Adrenal gland (tissue), 12 donors: ENCODE results near the gene BTBD16. TPM values are rescaled to one million over a fixed set of nuclear protein-coding genes. Genes with fewer than 3 reads are reported as not detected.

Experiments used
- DNase-seq, 7 donors: peaks; one replicate each; pipeline ENCODE4 v3.0.0-alpha.2; 2019 to 2020
- H3K27ac ChIP-seq, 5 donors: fragments of 200-600 bp; sonication (generic) in 4 of 5; 1 replicate in 3 of 5; 2 replicates in 2 of 5; pipeline versions ENCODE4 v1.5.1 to v1.8.0; 2016 to 2020; ENCODE audit warnings: mild to moderate bottlenecking in 1 of 5
- H3K27me3 ChIP-seq: fragments of 200-600 bp; 2 replicates; pipeline ENCODE4 v1.8.0; 2021
- H3K36me3 ChIP-seq, 2 donors: fragments of 200-600 bp; replicated peaks in 1 of 2; 1 replicate in 1 of 2; 2 replicates in 1 of 2; pipeline versions ENCODE4 v1.5.1 to v1.8.0; 2018 to 2022
- H3K4me1 ChIP-seq, 2 donors: fragments of 200-600 bp; replicated peaks in 1 of 2; 1 replicate in 1 of 2; 2 replicates in 1 of 2; pipeline versions ENCODE4 v1.5.1 to v1.8.0; 2018 to 2021
- H3K4me3 ChIP-seq, 4 donors: fragments of 200-600 bp; sonication (generic) in 3 of 4; one replicate each; pipeline ENCODE4 v1.5.1; 2016 to 2018
- H3K9me3 ChIP-seq, 3 donors: fragments of 200-600 bp; sonication (generic) in 1 of 3; replicated peaks in 1 of 3; 1 replicate in 2 of 3; 2 replicates in 1 of 3; pipeline versions ENCODE4 v1.5.1 to v1.8.0; 2016 to 2021
- POLR2A ChIP-seq, 2 donors: fragments of 450-650 bp; IDR thresholded peaks; one replicate each; pipeline ENCODE4 v1.6.1; 2017; ENCODE audit warnings: antibody characterized with exemption in 2 of 2, mild to moderate bottlenecking in 2 of 2, moderate library complexity in 1 of 2
- WGBS, 4 donors: extraction: QIAGEN DNeasy Blood & Tissue Kit in 2 of 4; methylation state at CpG; one replicate each; pipeline versions ENCODE4 v1.1.5 to v1.1.7; 2013 to 2017; 5-methylcytosine and 5-hydroxymethylcytosine counted together
- intact Hi-C, 2 donors: fragments of 100-400 bp; cut with DNase I; formaldehyde crosslinking; loops; one replicate each; pipeline versions ENCODE4 v1.14.1 to v1.15.0; 2022 to 2023
- polyA plus RNA-seq, 3 donors: library from polyadenylated mRNA; stranded (reverse); fragments of 200-250 nt in 2 of 3; fragments of 350-450 nt in 1 of 3; fragmentation: Illumina TruSeq in 1 of 3; extraction: RNeasy Lipid Tissue Mini Kit (QIAGEN cat#74804) in 1 of 3; gene quantifications; one replicate each; pipeline ENCODE4 v1.2.3, GENCODE V29; 2013 to 2014
- total RNA-seq, 9 donors: library from RNA; depleted of rRNA in 4 of 9; stranded (reverse); fragments of >200 nt in 4 of 9; fragments of 120-200 nt in 1 of 9; fragmentation: NEBNext Ultra II Directional in 1 of 9; extraction: Animal tissue kit (Norgen Biotek cat#: 25700) in 1 of 9; gene quantifications; one replicate each; pipeline versions ENCODE4 v1.1.0 to v1.2.4, GENCODE V29; 2013 to 2023
- TF ChIP-seq, protein P1 (sequence below), 6 experiments: fragments of 450-650 bp in 4 of 6; fragments of 200-600 bp in 2 of 6; sonication (generic) in 1 of 6; IDR thresholded peaks; 1 replicate in 5 of 6; 2 replicates in 1 of 6; pipeline versions ENCODE4 v1.5.1 to v1.8.0; 2016 to 2021; ENCODE audit warnings: antibody characterized with exemption in 6 of 6, mild to moderate bottlenecking in 2 of 6, moderate library complexity in 1 of 6
- donor health status: healthy with polysubstance abuse.
- donor health status: Bipolar disorder and iron deficiency.
- donor health status: DM: yes; HTN: yes; CAD: no.
- donor health status: DM: no; HTN: no; CAD: no.
- donor health status: DM: no; HTN: no; CAD: no.
- donor health status: DM: yes; HTN: yes; CAD: no.

The BTBD16 gene
- total and polyA plus RNA-seq, 12 donors, result 0.11 to 0.48 (median 0.24) TPM; not detected in 5

GRCh38 chr10:122321960-122322359 lies 50.9 kb downstream of the BTBD16 start:
- TF ChIP-seq POLR2A (IDR thresholded peaks at IDR 0.05), result no peak
- TF ChIP-seq, protein P1, sequence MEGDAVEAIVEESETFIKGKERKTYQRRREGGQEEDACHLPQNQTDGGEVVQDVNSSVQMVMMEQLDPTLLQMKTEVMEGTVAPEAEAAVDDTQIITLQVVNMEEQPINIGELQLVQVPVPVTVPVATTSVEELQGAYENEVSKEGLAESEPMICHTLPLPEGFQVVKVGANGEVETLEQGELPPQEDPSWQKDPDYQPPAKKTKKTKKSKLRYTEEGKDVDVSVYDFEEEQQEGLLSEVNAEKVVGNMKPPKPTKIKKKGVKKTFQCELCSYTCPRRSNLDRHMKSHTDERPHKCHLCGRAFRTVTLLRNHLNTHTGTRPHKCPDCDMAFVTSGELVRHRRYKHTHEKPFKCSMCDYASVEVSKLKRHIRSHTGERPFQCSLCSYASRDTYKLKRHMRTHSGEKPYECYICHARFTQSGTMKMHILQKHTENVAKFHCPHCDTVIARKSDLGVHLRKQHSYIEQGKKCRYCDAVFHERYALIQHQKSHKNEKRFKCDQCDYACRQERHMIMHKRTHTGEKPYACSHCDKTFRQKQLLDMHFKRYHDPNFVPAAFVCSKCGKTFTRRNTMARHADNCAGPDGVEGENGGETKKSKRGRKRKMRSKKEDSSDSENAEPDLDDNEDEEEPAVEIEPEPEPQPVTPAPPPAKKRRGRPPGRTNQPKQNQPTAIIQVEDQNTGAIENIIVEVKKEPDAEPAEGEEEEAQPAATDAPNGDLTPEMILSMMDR (IDR thresholded peaks at IDR 0.05), result no peak
- intact Hi-C loops, result no loop called here
- Histone ChIP-seq H3K27ac (no peak overlapping the region), H3K36me3 (no peaks in the 10 kb centered on the region), H3K9me3 (no peaks in the 10 kb centered on the region), H3K4me3 (no peak overlapping the region), H3K27me3 (no peaks in the 10 kb centered on the region), H3K4me1 (no peaks in the 10 kb centered on the region)
- 59 to 77% (median 66%) methylated on average over 4 of the region's 4 CpGs for WGBS, 4 donors
- no peak for DNase-seq

DNA sequence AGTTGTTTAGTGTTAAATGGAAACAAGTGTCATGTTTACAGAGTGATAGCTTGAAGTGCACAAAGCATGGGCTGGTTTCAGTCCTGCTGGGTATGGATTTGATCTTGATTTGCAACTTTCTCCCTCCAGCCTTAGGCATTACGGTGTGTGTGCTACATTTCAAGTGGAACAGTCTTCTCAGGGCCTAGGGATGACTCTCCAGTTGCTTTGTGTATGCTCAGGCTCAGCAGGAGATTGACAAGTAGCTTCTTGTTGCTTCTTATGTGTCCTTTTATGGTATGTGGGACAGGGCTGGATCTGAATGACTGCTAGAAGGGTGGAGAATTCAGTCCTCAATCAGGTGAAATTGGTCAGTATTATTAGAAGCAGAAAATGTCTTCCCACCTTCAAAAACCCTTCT lies 52.1 kb downstream of the BTBD16 start:
- no peak overlapping the region for H3K4me3 ChIP-seq
- H3K9me3 ChIP-seq, result no peaks in the 10 kb centered on the region
- DNase-seq, result no peak
- H3K36me3 ChIP-seq, result no peaks in the 10 kb centered on the region
- no peak for TF ChIP-seq POLR2A (IDR thresholded peaks at IDR 0.05)
- TF ChIP-seq, protein P1 (IDR thresholded peaks at IDR 0.05), result no peak
- H3K27me3 ChIP-seq, result no peaks in the 10 kb centered on the region
- WGBS, 4 donors, result 81 to 96% (median 89%) methylated on average over 1 of the region's 1 CpG
- no peak overlapping the region for H3K27ac ChIP-seq
- intact Hi-C loops, result no loop called here
- no peaks in the 10 kb centered on the region for H3K4me1 ChIP-seq

DNA sequence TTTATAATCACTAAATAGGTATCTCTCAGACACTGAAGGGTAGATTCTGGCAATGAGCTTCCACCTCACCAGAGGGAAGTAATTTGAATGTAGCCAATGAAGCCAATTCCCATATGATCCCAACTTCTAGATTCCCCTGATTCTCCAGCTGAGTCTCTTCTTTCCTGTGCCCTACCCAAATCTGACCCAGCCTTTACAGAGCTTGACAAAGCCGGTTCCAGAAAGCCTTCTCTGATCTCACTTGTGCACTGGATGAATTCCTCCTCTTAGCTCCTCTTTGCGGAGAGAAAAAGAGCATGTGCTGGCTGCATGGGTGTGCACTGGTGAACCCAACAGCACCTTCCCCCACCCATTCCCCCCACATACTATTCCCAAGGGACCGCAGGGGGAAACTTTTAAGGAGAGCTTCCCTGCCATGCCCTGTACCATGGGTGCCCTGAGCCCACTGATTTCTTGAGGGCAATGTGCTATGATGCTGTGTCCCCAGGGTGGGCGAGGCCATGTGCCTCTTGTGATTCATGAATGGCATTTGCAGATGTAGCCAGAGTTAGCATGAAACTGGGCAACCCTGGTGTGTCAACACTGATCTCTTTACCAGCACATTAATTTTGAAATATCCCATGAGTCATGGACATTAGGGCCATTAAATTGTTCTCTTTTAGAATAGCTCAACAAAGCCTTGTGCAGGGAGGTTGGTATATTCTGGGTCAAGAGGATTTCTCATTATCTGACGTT lies 53.0 kb downstream of the BTBD16 start:
- H3K27ac ChIP-seq, result no peak overlapping the region
- H3K4me3 ChIP-seq, result no peak overlapping the region
- WGBS, 4 donors, result 70 to 86% (median 81%) methylated on average over 4 to 5 of the region's 5 CpGs
- no peaks in the 10 kb centered on the region for H3K4me1 ChIP-seq
- H3K36me3 ChIP-seq, result no peaks in the 10 kb centered on the region
- intact Hi-C loops, result no loop called here
- DNase-seq, result peak in 3 of 7 donors; percentile 50 to 55 (median 53)
- no peaks in the 10 kb centered on the region for H3K9me3 ChIP-seq
- no peaks in the 10 kb centered on the region for H3K27me3 ChIP-seq
- TF ChIP-seq, protein P1 (IDR thresholded peaks at IDR 0.05), result no peak
- no peak for TF ChIP-seq POLR2A (IDR thresholded peaks at IDR 0.05)

- Histone ChIP-seq H3K27ac (no peak overlapping the region), H3K4me1 (no peaks in the 10 kb centered on the region), H3K4me3 (no peak overlapping the region), H3K36me3 (no peaks in the 10 kb centered on the region), H3K27me3 (no peaks in the 10 kb centered on the region), H3K9me3 (no peaks in the 10 kb centered on the region)
- DNase-seq, result no peak
- 67 to 90% (median 79%) methylated on average over 1 to 2 of the region's 2 CpGs for WGBS, 4 donors
- intact Hi-C loops, result no loop called here
- no peak for TF ChIP-seq POLR2A (IDR thresholded peaks at IDR 0.05)
- TF ChIP-seq, protein P1 (IDR thresholded peaks at IDR 0.05), result no peak
These were observed 54.1 kb downstream of the BTBD16 start for GRCh38 chr10:122325235-122325634.
